Measurements from ENCODE around the gene DDX39A. TPM values are rescaled to one million over a fixed set of nuclear protein-coding genes. Genes with fewer than 3 reads are reported as not detected.
"Not testable (repeated sequence)": the region's sequence is repeated elsewhere in the genome, so short reads cannot be mapped to it uniquely, and the experiment has no call there.

Gene DDX39A
- total RNA-seq, 1 donor from 2014 or later, result 38.6 TPM

DNA sequence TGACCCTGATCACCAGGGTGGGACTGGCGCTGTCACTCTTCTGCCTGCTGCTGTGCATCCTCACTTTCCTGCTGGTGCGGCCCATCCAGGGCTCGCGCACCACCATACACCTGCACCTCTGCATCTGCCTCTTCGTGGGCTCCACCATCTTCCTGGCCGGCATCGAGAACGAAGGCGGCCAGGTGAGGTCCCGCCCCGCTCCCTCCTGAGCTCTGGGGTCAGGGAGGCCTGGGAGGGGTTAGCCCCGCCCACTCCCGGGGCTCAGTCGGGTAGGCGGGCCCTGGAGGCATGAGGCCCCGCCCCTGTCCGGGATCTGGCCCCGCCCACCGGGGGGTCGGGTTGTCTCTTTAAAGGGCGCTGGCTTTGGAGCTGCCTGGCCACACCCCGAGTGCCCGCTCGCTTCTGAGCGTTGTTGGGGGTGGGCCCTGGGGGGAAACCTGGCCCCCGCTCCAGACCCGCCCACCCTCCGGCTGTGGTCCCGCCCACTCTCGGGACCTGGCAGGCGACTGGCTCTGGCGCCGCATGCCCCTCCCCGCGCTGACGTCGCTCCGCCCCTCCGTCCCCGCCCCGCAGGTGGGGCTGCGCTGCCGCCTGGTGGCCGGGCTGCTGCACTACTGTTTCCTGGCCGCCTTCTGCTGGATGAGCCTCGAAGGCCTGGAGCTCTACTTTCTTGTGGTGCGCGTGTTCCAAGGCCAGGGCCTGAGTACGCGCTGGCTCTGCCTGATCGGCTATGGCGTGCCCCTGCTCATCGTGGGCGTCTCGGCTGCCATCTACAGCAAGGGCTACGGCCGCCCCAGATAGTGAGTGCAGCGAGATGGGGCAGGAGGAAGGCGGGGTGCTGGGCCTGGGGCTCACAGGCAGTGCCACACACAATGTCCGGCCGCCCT lies 13.1 kb downstream of the DDX39A start:
- no peak overlapping the region for H3K27ac Mint-ChIP-seq
- Histone ChIP-seq H4K20me1 (ENCODE audit: low read depth) (peaks cover 4% of the 10 kb centered on the region), H3K27me3 (no peaks in the 10 kb centered on the region), H3K9ac (no peak overlapping the region), H3K4me2 (peak overlapping the region; percentile 63), H3F3A (ENCODE audit: low read depth) (peaks cover 23% of the 10 kb centered on the region), H3K4me3 (peak overlapping the region; percentile 36), H3K27ac (peak overlapping the region; percentile 25), H3K4me1 (no peaks in the 10 kb centered on the region), H3K9me3 (ENCODE audit: low read depth) (no peaks in the 10 kb centered on the region), H2AFZ (replicated peaks) (peak overlapping the region; percentile 6), H3K36me3 (no peaks in the 10 kb centered on the region), H3K79me2 (ENCODE audit: low read depth) (no peaks in the 10 kb centered on the region)
- H3K4me1 Mint-ChIP-seq, result peaks cover 14% of the 10 kb centered on the region
- TF ChIP-seq EZH2phosphoT487 (IDR thresholded peaks at IDR 0.05) (no peak), CTCF (IDR thresholded peaks at IDR 0.05) (peak; percentile 78)
- peak; percentile 99 for DNase-seq (ENCODE audit: low spot score)
- H3K27me3 Mint-ChIP-seq (ENCODE audit: insufficient read depth, low read depth), result peaks cover 12% of the 10 kb centered on the region
- H3K4me3 Mint-ChIP-seq, result peak overlapping the region; percentile 83
- no peaks in the 10 kb centered on the region for H3K9me3 Mint-ChIP-seq
- peaks cover 11% of the 10 kb centered on the region for H3K36me3 Mint-ChIP-seq

GRCh38 chr19:14405380-14405757 lies 13.8 kb downstream of the DDX39A start:
- no peaks in the 10 kb centered on the region for H3K36me3 ChIP-seq
- H3F3A ChIP-seq (ENCODE audit: low read depth), result peaks cover 23% of the 10 kb centered on the region
- no peaks in the 10 kb centered on the region for H3K79me2 ChIP-seq (ENCODE audit: low read depth)
- H3K4me3 Mint-ChIP-seq, result peak overlapping the region; percentile 83
- peaks cover 14% of the 10 kb centered on the region for H3K4me1 Mint-ChIP-seq
- H3K27ac Mint-ChIP-seq, result no peak overlapping the region
- DNase-seq (ENCODE audit: low spot score), result peak; percentile 73
- peaks cover 4% of the 10 kb centered on the region for H4K20me1 ChIP-seq (ENCODE audit: low read depth)
- TF ChIP-seq EZH2phosphoT487 (IDR thresholded peaks at IDR 0.05) (no peak), CTCF (IDR thresholded peaks at IDR 0.05) (peak; percentile 38)
- peak overlapping the region; percentile 63 for H3K4me2 ChIP-seq
- peaks cover 11% of the 10 kb centered on the region for H3K36me3 Mint-ChIP-seq
- H3K27me3 ChIP-seq, result no peaks in the 10 kb centered on the region
- peak overlapping the region; percentile 36 for H3K4me3 ChIP-seq
- H3K27ac ChIP-seq, result no peak overlapping the region
- no peaks in the 10 kb centered on the region for H3K9me3 Mint-ChIP-seq
- peak overlapping the region; percentile 6 for H2AFZ ChIP-seq (replicated peaks)
- no peaks in the 10 kb centered on the region for H3K4me1 ChIP-seq
- peaks cover 12% of the 10 kb centered on the region for H3K27me3 Mint-ChIP-seq (ENCODE audit: insufficient read depth, low read depth)
- H3K9me3 ChIP-seq (ENCODE audit: low read depth), result no peaks in the 10 kb centered on the region
- no peak overlapping the region for H3K9ac ChIP-seq

GRCh38 chr19:14404312-14404711 lies 14.8 kb downstream of the DDX39A start:
- no peak for DNase-seq (ENCODE audit: low spot score)
- Mint-ChIP-seq H3K36me3 (peaks cover 7% of the 10 kb centered on the region), H3K9me3 (no peaks in the 10 kb centered on the region), H3K4me1 (peaks cover 14% of the 10 kb centered on the region), H3K27me3 (ENCODE audit: insufficient read depth, low read depth) (peaks cover 12% of the 10 kb centered on the region), H3K4me3 (peak overlapping the region; percentile 18), H3K27ac (no peak overlapping the region)
- no peak overlapping the region for H3K27ac ChIP-seq
- peaks cover 23% of the 10 kb centered on the region for H3F3A ChIP-seq (ENCODE audit: low read depth)
- H3K79me2 ChIP-seq (ENCODE audit: low read depth), result no peaks in the 10 kb centered on the region
- H3K9ac ChIP-seq, result no peak overlapping the region
- H2AFZ ChIP-seq (replicated peaks), result no peak overlapping the region
- no peaks in the 10 kb centered on the region for H3K27me3 ChIP-seq
- no peak overlapping the region for H3K4me2 ChIP-seq
- no peaks in the 10 kb centered on the region for H3K36me3 ChIP-seq
- H3K4me1 ChIP-seq, result no peaks in the 10 kb centered on the region
- TF ChIP-seq EZH2 (IDR thresholded peaks at IDR 0.05) (no peak), EZH2phosphoT487 (IDR thresholded peaks at IDR 0.05) (no peak)
- H3K9me3 ChIP-seq (ENCODE audit: low read depth), result no peaks in the 10 kb centered on the region
- peaks cover 4% of the 10 kb centered on the region for H4K20me1 ChIP-seq (ENCODE audit: low read depth)
- H3K4me3 ChIP-seq, result no peak overlapping the region

DNA sequence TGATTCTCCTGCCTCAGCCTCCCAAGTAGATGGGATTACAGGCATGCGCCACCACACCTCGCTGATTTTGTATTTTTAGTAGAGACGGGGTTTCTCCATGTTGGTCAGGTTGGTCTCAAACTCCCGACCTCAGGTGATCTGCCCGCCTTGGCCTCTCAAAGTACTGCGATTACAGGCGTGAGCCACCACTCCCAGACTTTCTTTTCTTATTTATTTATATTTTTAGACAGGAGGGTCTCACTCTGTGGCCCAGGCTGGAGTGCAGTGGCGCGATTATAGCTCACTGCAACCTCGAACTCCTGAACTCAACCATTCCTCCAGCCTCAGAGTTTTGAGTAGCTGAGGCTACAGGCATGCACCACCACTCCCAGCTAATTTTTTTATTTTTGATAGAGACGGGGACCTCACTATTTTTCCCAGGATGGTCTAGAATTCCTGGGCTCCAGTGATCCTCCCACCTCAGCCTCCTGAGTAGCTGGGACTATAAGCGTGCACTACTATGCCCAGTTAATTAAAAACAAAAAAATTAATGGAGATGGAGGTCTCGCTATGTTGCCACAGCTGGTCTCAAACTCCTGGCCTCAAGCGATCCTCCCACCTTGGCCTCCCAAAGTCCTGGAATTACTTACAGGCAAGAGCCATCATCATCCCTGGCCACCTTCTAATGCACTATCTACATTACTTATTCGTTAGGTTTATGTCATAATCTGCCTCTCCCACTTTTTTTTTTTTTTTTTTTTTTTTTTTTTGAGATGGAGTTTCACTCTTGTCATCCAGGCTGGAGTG lies 15.8 kb downstream of the DDX39A start:
- not testable (repeated sequence) for H3K9me3 ChIP-seq (ENCODE audit: low read depth); H3K4me2 ChIP-seq; H2AFZ ChIP-seq (replicated peaks); H3K36me3 ChIP-seq; H3K27ac ChIP-seq; H3K27me3 Mint-ChIP-seq (ENCODE audit: insufficient read depth, low read depth); H3K9me3 Mint-ChIP-seq; H3K27me3 ChIP-seq; H3K79me2 ChIP-seq (ENCODE audit: low read depth); H3K4me1 ChIP-seq; DNase-seq (ENCODE audit: low spot score); H3K9ac ChIP-seq; H3K27ac Mint-ChIP-seq; H4K20me1 ChIP-seq (ENCODE audit: low read depth); H3K36me3 Mint-ChIP-seq; H3K4me3 Mint-ChIP-seq; H3K4me3 ChIP-seq
- peaks cover 23% of the 10 kb centered on the region for H3F3A ChIP-seq (ENCODE audit: low read depth)
- H3K4me1 Mint-ChIP-seq, result peaks cover 14% of the 10 kb centered on the region

Data from neural progenitor cell (in vitro differentiated cells).